Ascending aorta (tissue), 2 donors: Measurements from ENCODE around the gene LAYN. TPM values are rescaled to one million over a fixed set of nuclear protein-coding genes. Genes with fewer than 3 reads are reported as not detected.

Source experiments
- DNase-seq, 2 donors: peaks; one replicate each; pipeline ENCODE4 v3.0.0-alpha.2; 2019; ENCODE audit warnings: low spot score in 2 of 2
- H3K27ac ChIP-seq, 2 donors: fragments of 200-600 bp; sonication (generic); one replicate each; pipeline ENCODE4 v1.5.1; 2016 to 2017; ENCODE audit warnings: mild to moderate bottlenecking in 1 of 2
- H3K27me3 ChIP-seq: fragments of 200-600 bp; sonication (generic); one replicate; pipeline ENCODE4 v1.5.1; 2017
- H3K36me3 ChIP-seq, 2 donors: fragments of 200-600 bp; sonication (generic); one replicate each; pipeline ENCODE4 v1.5.1; 2016
- H3K4me1 ChIP-seq, 2 donors: fragments of 200-600 bp; sonication (generic); one replicate each; pipeline ENCODE4 v1.5.1; 2016 to 2017; ENCODE audit warnings: mild to moderate bottlenecking in 1 of 2
- H3K4me3 ChIP-seq, 2 donors: fragments of 200-600 bp; sonication (generic); one replicate each; pipeline ENCODE4 v1.5.1; 2016 to 2017; ENCODE audit warnings: mild to moderate bottlenecking in 1 of 2
- H3K9me3 ChIP-seq, 2 donors: fragments of 200-600 bp; sonication (generic); one replicate each; pipeline ENCODE4 v1.5.1; 2016
- CTCF ChIP-seq, 3 experiments: fragments of 200-600 bp in 2 of 3; fragments of 450-650 bp in 1 of 3; sonication (generic) in 2 of 3; IDR thresholded peaks; one replicate each; pipeline ENCODE4 v1.5.1; 2016 to 2019; ENCODE audit warnings: antibody characterized with exemption in 3 of 3, mild to moderate bottlenecking in 1 of 3, moderate library complexity in 1 of 3
- intact Hi-C: fragments of 100-400 bp; cut with DNase I; formaldehyde crosslinking; loops from one replicate; pipeline ENCODE4 v1.15.1; 2023
- total RNA-seq: library from RNA; depleted of rRNA; stranded (reverse); fragments of >200 nt; gene quantifications from one replicate; pipeline ENCODE4 v1.1.0, GENCODE V29; 2016

LAYN gene
- total RNA-seq, 1 donor from 2014 or later: 27.2 TPM

- Histone ChIP-seq H3K36me3 (no peaks in the 10 kb centered on the region), H3K9me3 (no peaks in the 10 kb centered on the region), H3K27me3 (no peaks in the 10 kb centered on the region), H3K4me3 (no peak overlapping the region), H3K27ac (no peak overlapping the region), H3K4me1 (peaks cover 0 to 7% of the 10 kb centered on the region in 2 donors)
- no peak for DNase-seq
- no peak for TF ChIP-seq CTCF (IDR thresholded peaks at IDR 0.05)
- intact Hi-C loops: no loop called here
These were observed 31.4 kb downstream of the LAYN start for GRCh38 chr11:111571829-111572501.

- intact Hi-C loops: no loop called here
- Histone ChIP-seq H3K4me3 (no peak overlapping the region), H3K4me1 (peaks cover 0 to 7% of the 10 kb centered on the region in 2 donors), H3K27ac (no peak overlapping the region), H3K27me3 (no peaks in the 10 kb centered on the region), H3K9me3 (no peaks in the 10 kb centered on the region), H3K36me3 (no peaks in the 10 kb centered on the region)
- TF ChIP-seq CTCF (IDR thresholded peaks at IDR 0.05): no peak
- DNase-seq: no peak
These were observed 32.1 kb downstream of the LAYN start for GRCh38 chr11:111572581-111572980.

GRCh38 chr11:111573821-111574249, 33.3 kb downstream of the LAYN start:
- Histone ChIP-seq H3K27ac (peak overlapping the region; percentile 2 to 40), H3K36me3 (no peaks in the 10 kb centered on the region), H3K9me3 (no peaks in the 10 kb centered on the region), H3K4me1 (peaks cover 0 to 7% of the 10 kb centered on the region in 2 donors), H3K4me3 (peak overlapping the region in 1 of 2 donors; percentile 49), H3K27me3 (no peaks in the 10 kb centered on the region)
- no peak for TF ChIP-seq CTCF (IDR thresholded peaks at IDR 0.05)
- DNase-seq: no peak
- intact Hi-C loops: no loop called here

GRCh38 chr11:111574373-111575225, 34.1 kb downstream of the LAYN start:
- Histone ChIP-seq H3K9me3 (no peaks in the 10 kb centered on the region), H3K4me1 (peaks cover 0 to 7% of the 10 kb centered on the region in 2 donors), H3K27me3 (no peaks in the 10 kb centered on the region), H3K4me3 (peak overlapping the region; percentile 13 to 49), H3K36me3 (no peaks in the 10 kb centered on the region), H3K27ac (peak overlapping the region; percentile 2 to 40)
- intact Hi-C loops: no loop called here
- DNase-seq: no peak
- TF ChIP-seq CTCF (IDR thresholded peaks at IDR 0.05): no peak

- Histone ChIP-seq H3K9me3 (no peaks in the 10 kb centered on the region), H3K36me3 (no peaks in the 10 kb centered on the region), H3K4me1 (peaks cover 0 to 7% of the 10 kb centered on the region in 2 donors), H3K4me3 (no peak overlapping the region), H3K27me3 (no peaks in the 10 kb centered on the region), H3K27ac (no peak overlapping the region)
- intact Hi-C loops: no loop called here
- DNase-seq: no peak
- no peak for TF ChIP-seq CTCF (IDR thresholded peaks at IDR 0.05)
These were observed 35.2 kb downstream of the LAYN start for GRCh38 chr11:111575740-111576139.
